HEK293 (cell line): Measurements from ENCODE around the gene PREX1.

ENCODE experiments used
- CTCF ChIP-seq: fragments of 450-650 bp; formaldehyde crosslinking; IDR thresholded peaks from 2 replicates; pipeline ENCODE4 v1.5.1; 2016; ENCODE audit warnings: missing biosample characterization, missing genetic modification characterization
- REST ChIP-seq: fragments of 450-650 bp; formaldehyde crosslinking; IDR thresholded peaks from 2 replicates; pipeline ENCODE4 v1.5.1; 2016; ENCODE audit warnings: missing biosample characterization, missing genetic modification characterization
- ZNF530 ChIP-seq: fragments of 450-650 bp; formaldehyde crosslinking; IDR thresholded peaks from 2 replicates; pipeline ENCODE4 v1.5.1; 2016; ENCODE audit warnings: low read depth, missing biosample characterization, missing genetic modification characterization

- TF ChIP-seq ZNF530 (tag by site-specific recombination), result no peak
- no peak for TF ChIP-seq CTCF
- no peak for TF ChIP-seq REST (tag by site-specific recombination)
Measured at GRCh38 chr20:48774696-48775095, 53.1 kb downstream of the PREX1 start.
